MM.1S (cell line): ENCODE results near the gene CFAP91.
A peak's percentile ranks its signal among the peaks of the same experiment; 100 is the strongest.

ENCODE experiments used
- DNase-seq: peaks from one replicate; pipeline ENCODE4 v3.0.0-alpha.2; 2015
- H2AFZ ChIP-seq: fragments of 300-600 bp; sonication (generic); 2 replicates; pipeline ENCODE4 v1.6.0; 2016; ENCODE audit warnings: antibody characterized with exemption, low read length
- H3F3A ChIP-seq: fragments of 300-600 bp; sonication (generic); 2 replicates; pipeline ENCODE4 v1.6.1; 2016; ENCODE audit warnings: mild to moderate bottlenecking, antibody characterized with exemption, low read length, moderate library complexity, mixed read lengths; ENCODE audit not compliant: insufficient read depth
- H3K27ac ChIP-seq: fragments of 300-600 bp; sonication (generic); 2 replicates; pipeline ENCODE4 v1.5.1; 2016; ENCODE audit warnings: mild to moderate bottlenecking, low read length
- H3K27me3 ChIP-seq: fragments of 300-600 bp; sonication (generic); replicated peaks from 2 replicates; pipeline ENCODE4 v1.6.0; 2016; ENCODE audit warnings: low read length; ENCODE audit not compliant: insufficient read depth
- H3K36me3 ChIP-seq: fragments of 300-600 bp; sonication (generic); replicated peaks from 2 replicates; pipeline ENCODE4 v1.6.1; 2016; ENCODE audit warnings: mild to moderate bottlenecking, low read length, mixed read lengths; ENCODE audit not compliant: insufficient read depth
- H3K4me1 ChIP-seq: fragments of 300-600 bp; sonication (generic); 2 replicates; pipeline ENCODE4 v1.6.1; 2016; ENCODE audit warnings: low read length, mixed read lengths
- H3K4me2 ChIP-seq: fragments of 300-600 bp; sonication (generic); 2 replicates; pipeline ENCODE4 v1.6.0; 2016; ENCODE audit warnings: low read depth, low read length
- H3K4me3 ChIP-seq: fragments of 300-600 bp; sonication (generic); 2 replicates; pipeline ENCODE4 v1.5.1; 2016; ENCODE audit warnings: low read length, mixed read lengths
- H3K79me2 ChIP-seq: fragments of 300-600 bp; sonication (generic); 2 replicates; pipeline ENCODE4 v1.6.1; 2016; ENCODE audit warnings: mixed run types, low read length, mixed read lengths
- H3K9ac ChIP-seq: fragments of 300-600 bp; sonication (generic); 2 replicates; pipeline ENCODE4 v1.6.1; 2016; ENCODE audit warnings: low read length, mixed read lengths
- H3K9me2 ChIP-seq: fragments of 300-600 bp; sonication (generic); replicated peaks from 2 replicates; pipeline ENCODE4 v1.6.1; 2016; ENCODE audit warnings: mild to moderate bottlenecking, low read length, mixed read lengths; ENCODE audit not compliant: insufficient read depth
- H3K9me3 ChIP-seq: fragments of 300-600 bp; sonication (generic); replicated peaks from 2 replicates; pipeline ENCODE4 v1.6.1; 2016; ENCODE audit warnings: mild to moderate bottlenecking, low read length, mixed read lengths; ENCODE audit not compliant: insufficient read depth
- H4K20me1 ChIP-seq: fragments of 300-600 bp; sonication (generic); 2 replicates; pipeline ENCODE4 v1.6.1; 2016; ENCODE audit warnings: mild to moderate bottlenecking, low read length, moderate library complexity, mixed read lengths; ENCODE audit not compliant: insufficient read depth
- EZH2 ChIP-seq: fragments of 300-600 bp; sonication (generic); optimal IDR thresholded peaks from 2 replicates; pipeline ENCODE3; 2017; ENCODE audit warnings: low read depth, mild to moderate bottlenecking, antibody characterized with exemption, low read length, mixed read lengths
- EZH2phosphoT487 ChIP-seq: fragments of 300-600 bp; sonication (generic); IDR thresholded peaks from 2 replicates; pipeline ENCODE4 v1.6.1; 2018; ENCODE audit warnings: antibody characterized with exemption, low read length
- TF ChIP-seq, protein P1 (sequence below): fragments of 300-600 bp; sonication (generic); IDR thresholded peaks from 2 replicates; pipeline ENCODE4 v1.5.1; 2016; ENCODE audit warnings: antibody characterized with exemption, low read length, mixed read lengths

The CFAP91 gene

DNA sequence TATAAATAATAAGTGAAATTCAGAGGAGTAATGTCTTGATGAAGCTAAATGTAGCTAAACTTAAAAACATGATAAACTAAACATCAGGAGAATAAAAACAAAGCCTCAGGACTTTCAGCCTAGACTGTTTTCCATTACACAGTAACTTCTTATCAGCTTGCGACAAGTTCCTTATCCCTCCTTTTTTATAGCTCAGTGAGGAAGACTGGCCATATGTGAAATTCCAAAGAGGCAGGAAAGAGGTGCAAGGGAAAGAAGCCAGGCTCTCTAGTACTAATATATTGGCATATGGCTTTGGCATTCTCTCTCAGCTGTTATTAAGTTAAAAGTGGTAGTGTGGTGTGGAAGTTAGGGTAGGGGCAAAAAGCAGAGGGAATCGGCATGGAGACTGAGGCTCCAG is 30.0 kb upstream of the CFAP91 start:
- Histone ChIP-seq H3K36me3 (peaks cover 4% of the 10 kb centered on the region; the same call in 1 of the 2 replicates), H3K4me1 (peaks cover 7% of the 10 kb centered on the region; the same call in 1 of the 2 replicates), H3K4me3 (no peak overlapping the region), H3K9ac (no peak overlapping the region), H3K9me3 (no peaks in the 10 kb centered on the region), H2AFZ (no peak overlapping the region), H3K27ac (no peak overlapping the region), H3K27me3 (no peaks in the 10 kb centered on the region), H3K9me2 (no peaks in the 10 kb centered on the region), H4K20me1 (no peaks in the 10 kb centered on the region), H3K79me2 (peaks cover 35% of the 10 kb centered on the region), H3F3A (peaks cover 4% of the 10 kb centered on the region), H3K4me2 (no peak overlapping the region)
- DNase-seq, result no peak
- TF ChIP-seq, protein P1, sequence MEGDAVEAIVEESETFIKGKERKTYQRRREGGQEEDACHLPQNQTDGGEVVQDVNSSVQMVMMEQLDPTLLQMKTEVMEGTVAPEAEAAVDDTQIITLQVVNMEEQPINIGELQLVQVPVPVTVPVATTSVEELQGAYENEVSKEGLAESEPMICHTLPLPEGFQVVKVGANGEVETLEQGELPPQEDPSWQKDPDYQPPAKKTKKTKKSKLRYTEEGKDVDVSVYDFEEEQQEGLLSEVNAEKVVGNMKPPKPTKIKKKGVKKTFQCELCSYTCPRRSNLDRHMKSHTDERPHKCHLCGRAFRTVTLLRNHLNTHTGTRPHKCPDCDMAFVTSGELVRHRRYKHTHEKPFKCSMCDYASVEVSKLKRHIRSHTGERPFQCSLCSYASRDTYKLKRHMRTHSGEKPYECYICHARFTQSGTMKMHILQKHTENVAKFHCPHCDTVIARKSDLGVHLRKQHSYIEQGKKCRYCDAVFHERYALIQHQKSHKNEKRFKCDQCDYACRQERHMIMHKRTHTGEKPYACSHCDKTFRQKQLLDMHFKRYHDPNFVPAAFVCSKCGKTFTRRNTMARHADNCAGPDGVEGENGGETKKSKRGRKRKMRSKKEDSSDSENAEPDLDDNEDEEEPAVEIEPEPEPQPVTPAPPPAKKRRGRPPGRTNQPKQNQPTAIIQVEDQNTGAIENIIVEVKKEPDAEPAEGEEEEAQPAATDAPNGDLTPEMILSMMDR, result no peak
- TF ChIP-seq EZH2phosphoT487 (no peak), EZH2 (no peak)

DNA sequence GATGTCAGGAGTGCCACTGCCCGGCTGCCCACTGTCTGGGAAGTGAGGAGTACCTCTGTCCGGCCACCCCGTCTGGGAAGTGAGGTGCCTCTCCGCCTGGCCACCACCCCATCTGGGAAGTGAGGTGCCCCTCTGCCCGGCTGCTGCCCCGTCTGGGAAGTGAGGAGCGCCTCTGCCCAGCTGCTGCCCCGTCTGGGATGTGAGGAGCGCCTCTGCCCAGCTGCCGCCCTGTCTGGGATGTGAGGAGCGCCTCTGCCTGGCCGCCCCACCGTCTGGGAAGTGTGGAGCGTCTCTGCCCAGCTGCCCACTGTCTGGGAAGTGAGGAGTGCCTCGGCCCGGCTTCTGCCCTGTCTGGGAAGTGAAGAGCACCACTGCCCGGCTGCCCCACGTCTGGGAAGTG is 28.9 kb upstream of the CFAP91 start:
- Histone ChIP-seq H3K27ac (no peak overlapping the region), H3K36me3 (peaks cover 4% of the 10 kb centered on the region; the same call in 1 of the 2 replicates), H3K4me3 (no peak overlapping the region), H3K9me3 (no peaks in the 10 kb centered on the region), H3K27me3 (no peaks in the 10 kb centered on the region), H4K20me1 (no peaks in the 10 kb centered on the region), H2AFZ (no peak overlapping the region), H3K9me2 (no peaks in the 10 kb centered on the region), H3K4me2 (no peak overlapping the region), H3K9ac (no peak overlapping the region), H3K79me2 (peaks cover 35% of the 10 kb centered on the region), H3F3A (peaks cover 6% of the 10 kb centered on the region), H3K4me1 (peaks cover 7% of the 10 kb centered on the region; the same call in 1 of the 2 replicates)
- TF ChIP-seq, protein P1, result no peak
- TF ChIP-seq EZH2 (no peak), EZH2phosphoT487 (no peak)
- DNase-seq, result no peak

- Histone ChIP-seq H3K9ac (no peak overlapping the region), H3K9me3 (no peaks in the 10 kb centered on the region), H3K4me3 (no peak overlapping the region), H3K36me3 (peaks cover 4% of the 10 kb centered on the region; the same call in 1 of the 2 replicates), H3K4me1 (peaks cover 7% of the 10 kb centered on the region; the same call in 1 of the 2 replicates), H3K27ac (no peak overlapping the region), H3K9me2 (no peaks in the 10 kb centered on the region), H2AFZ (no peak overlapping the region), H3F3A (peaks cover 6% of the 10 kb centered on the region), H3K4me2 (peak overlapping the region; percentile 71), H3K27me3 (no peaks in the 10 kb centered on the region), H3K79me2 (peaks cover 35% of the 10 kb centered on the region), H4K20me1 (no peaks in the 10 kb centered on the region)
- no peak for TF ChIP-seq EZH2phosphoT487
- TF ChIP-seq, protein P1, result no peak
- TF ChIP-seq EZH2, result no peak
- no peak for DNase-seq
These were observed 27.5 kb upstream of the CFAP91 start for GRCh38 chr3:119675188-119675874.
